ENCODE measurements around the gene MMP26.

- no peak for TF ChIP-seq EP300 (IDR thresholded peaks at IDR 0.05)
- no peak for TF ChIP-seq CTCF (IDR thresholded peaks at IDR 0.05)
- no peak for TF ChIP-seq POLR2A (IDR thresholded peaks at IDR 0.05)
- no peak for TF ChIP-seq POLR2AphosphoS5 (IDR thresholded peaks at IDR 0.05)
Observed at GRCh38 chr11:4682623-4683419, 21.8 kb upstream of the MMP26 start.

Data from stomach (tissue), 4 donors.